Lower lobe of right lung (tissue), 2 donors: ENCODE data around the gene PKMYT1. TPM values are rescaled to one million over a fixed set of nuclear protein-coding genes. Genes with fewer than 3 reads are reported as not detected.
A peak's percentile ranks its signal among the peaks of the same experiment; 100 is the strongest.

Experiments used
- ATAC-seq, 2 donors: fragments of 200-7000 bp; cut with Tn5 transposase; one replicate each; pipeline ENCODE4 v1.9.1; 2020 to 2022; ENCODE audit warnings: mild to moderate bottlenecking in 2 of 2, moderate library complexity in 2 of 2
- DNase-seq: peaks from one replicate; pipeline ENCODE4 v3.0.0-alpha.2; 2020
- H3K27ac ChIP-seq: fragments of 200-600 bp; one replicate; pipeline ENCODE4 v1.8.0; 2022
- H3K27me3 ChIP-seq: fragments of 200-600 bp; one replicate; pipeline ENCODE4 v1.8.0; 2022; ENCODE audit warnings: low read depth
- H3K36me3 ChIP-seq: fragments of 200-600 bp; one replicate; pipeline ENCODE4 v1.8.0; 2022; ENCODE audit warnings: mild to moderate bottlenecking
- H3K4me1 ChIP-seq: fragments of 200-600 bp; one replicate; pipeline ENCODE4 v1.8.0; 2022
- H3K4me3 ChIP-seq: fragments of 200-600 bp; one replicate; pipeline ENCODE4 v1.8.0; 2022; ENCODE audit warnings: mild to moderate bottlenecking
- H3K9me3 ChIP-seq: fragments of 200-600 bp; one replicate; pipeline ENCODE4 v1.8.0; 2022
- intact Hi-C: fragments of 100-400 bp; cut with DNase I; formaldehyde crosslinking; loops from one replicate; pipeline ENCODE4 v1.11.0; 2022
- total RNA-seq: library from RNA; stranded (reverse); fragmentation: NEBNext Ultra II Directional; extraction: Animal tissue kit (Norgen Biotek cat#: 25700); gene quantifications from one replicate; pipeline ENCODE4 v1.2.1, GENCODE V29; 2021
- TF ChIP-seq, protein P1 (sequence below): fragments of 200-600 bp; IDR thresholded peaks from one replicate; pipeline ENCODE4 v1.8.0; 2022; ENCODE audit warnings: antibody characterized with exemption, mild to moderate bottlenecking
- donor health status: DM: no; HTN: yes; CAD: no; lungs with severe emphysema.

PKMYT1 gene
- total RNA-seq, 1 donor from 2014 or later = 4.0 TPM

DNA sequence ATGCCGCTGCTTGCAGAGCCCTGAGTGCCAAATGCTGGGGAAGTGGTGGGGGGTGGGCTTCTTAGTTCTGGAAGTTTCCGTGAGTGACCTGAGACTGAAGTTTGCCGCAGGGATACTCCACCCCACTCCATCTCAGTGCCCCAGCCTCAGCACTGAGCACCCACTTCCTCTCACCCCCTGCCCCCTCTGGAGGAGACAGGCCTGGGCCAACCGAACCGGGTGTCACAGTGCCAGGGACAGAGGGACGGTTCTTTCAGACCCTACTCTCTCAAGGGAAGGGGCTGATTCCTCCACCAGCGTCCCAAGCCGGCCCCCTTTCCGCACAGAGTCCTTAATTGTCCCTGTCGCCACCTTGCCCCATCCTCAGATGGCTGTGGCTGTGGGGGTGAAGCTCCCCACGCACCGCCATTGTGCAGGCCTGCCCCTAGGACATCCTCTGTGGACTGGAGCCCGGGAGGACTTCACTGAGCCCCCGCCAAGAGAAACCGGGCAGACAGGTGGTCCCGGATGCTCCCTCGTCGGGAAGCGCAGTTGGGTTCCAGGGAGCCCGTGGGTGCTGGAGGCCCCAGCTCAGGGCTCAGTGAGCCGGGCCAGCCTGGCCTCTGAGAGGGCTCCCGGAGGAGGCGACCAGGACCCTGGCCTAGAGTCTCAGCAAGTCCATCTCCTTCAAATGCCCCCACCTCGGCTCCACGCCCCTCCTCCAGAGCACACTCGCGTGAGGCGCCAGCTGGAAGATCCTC is 17.7 kb downstream of the PKMYT1 start:
- Histone ChIP-seq H3K4me1 (peaks cover 41% of the 10 kb centered on the region), H3K27ac (no peak overlapping the region), H3K4me3 (no peak overlapping the region), H3K27me3 (peaks cover 86% of the 10 kb centered on the region), H3K9me3 (no peaks in the 10 kb centered on the region), H3K36me3 (no peaks in the 10 kb centered on the region)
- intact Hi-C loops = no loop called here
- DNase-seq (no peak), ATAC-seq (no peak)
- TF ChIP-seq, protein P1, sequence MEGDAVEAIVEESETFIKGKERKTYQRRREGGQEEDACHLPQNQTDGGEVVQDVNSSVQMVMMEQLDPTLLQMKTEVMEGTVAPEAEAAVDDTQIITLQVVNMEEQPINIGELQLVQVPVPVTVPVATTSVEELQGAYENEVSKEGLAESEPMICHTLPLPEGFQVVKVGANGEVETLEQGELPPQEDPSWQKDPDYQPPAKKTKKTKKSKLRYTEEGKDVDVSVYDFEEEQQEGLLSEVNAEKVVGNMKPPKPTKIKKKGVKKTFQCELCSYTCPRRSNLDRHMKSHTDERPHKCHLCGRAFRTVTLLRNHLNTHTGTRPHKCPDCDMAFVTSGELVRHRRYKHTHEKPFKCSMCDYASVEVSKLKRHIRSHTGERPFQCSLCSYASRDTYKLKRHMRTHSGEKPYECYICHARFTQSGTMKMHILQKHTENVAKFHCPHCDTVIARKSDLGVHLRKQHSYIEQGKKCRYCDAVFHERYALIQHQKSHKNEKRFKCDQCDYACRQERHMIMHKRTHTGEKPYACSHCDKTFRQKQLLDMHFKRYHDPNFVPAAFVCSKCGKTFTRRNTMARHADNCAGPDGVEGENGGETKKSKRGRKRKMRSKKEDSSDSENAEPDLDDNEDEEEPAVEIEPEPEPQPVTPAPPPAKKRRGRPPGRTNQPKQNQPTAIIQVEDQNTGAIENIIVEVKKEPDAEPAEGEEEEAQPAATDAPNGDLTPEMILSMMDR = no peak

DNA sequence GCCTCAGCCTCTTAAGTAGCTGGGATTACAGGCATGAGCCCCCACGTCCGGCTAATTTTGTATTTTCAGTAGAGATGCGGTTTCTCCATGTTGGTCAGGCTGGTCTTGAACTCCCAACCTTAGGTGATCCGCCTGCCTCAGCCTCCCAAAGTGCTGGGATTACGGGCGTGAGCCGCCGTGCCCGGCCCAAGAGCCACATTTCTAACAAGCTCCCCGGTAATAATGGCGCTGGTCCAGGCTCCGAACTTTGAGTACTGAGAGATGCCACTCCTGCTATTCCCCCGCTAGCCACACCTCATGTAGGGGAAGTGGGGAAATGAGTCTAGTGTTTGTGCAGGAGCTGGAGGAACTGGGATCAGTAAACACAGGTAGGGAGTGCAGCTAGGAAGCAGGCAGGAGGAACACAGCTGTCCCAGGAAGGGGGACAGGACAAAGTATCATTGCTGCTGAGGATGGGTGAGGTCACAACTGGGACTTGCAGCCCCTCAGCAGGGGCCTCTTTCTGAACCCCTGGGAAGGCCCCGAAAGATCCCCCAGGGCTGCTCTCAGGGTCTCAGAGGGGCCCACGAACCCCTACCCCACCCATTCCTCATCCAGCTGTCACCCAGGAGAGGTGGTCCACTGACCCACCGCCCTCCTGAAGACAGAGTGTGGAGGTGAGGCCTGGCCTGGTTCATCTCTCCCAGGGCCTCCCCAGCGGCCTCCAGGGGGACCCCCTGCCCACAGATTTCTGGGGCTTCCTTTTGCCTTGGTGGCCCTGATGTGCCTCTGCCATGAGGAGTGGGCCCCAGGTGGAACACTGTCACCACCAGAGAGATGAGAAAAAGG is 19.8 kb downstream of the PKMYT1 start:
- no peaks in the 10 kb centered on the region for H3K36me3 ChIP-seq
- no peaks in the 10 kb centered on the region for H3K9me3 ChIP-seq
- DNase-seq (no peak), ATAC-seq (no peak)
- H3K27ac ChIP-seq = no peak overlapping the region
- peaks cover 86% of the 10 kb centered on the region for H3K27me3 ChIP-seq
- H3K4me1 ChIP-seq = peaks cover 26% of the 10 kb centered on the region
- no peak overlapping the region for H3K4me3 ChIP-seq
- TF ChIP-seq, protein P1 = no peak
- intact Hi-C loops = no loop called here

DNA sequence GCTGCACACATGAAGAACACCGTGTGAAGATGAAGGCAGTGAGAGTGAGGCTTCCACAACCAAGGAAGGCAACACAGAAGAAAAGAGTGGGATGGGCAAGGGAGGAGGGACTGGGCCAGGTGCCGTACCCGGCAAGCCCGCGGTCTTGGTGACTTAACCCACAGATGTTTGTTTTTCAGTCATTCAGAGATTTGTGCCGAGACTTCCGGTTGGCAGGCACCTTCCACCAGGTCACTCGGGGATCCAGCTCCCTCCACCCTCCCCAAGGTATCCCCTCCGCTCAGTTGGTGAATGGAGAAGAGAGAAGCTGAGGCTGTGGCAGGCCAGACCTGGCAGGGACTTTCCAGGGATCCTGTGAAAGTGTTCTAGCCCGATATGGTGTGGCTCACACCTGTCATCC is 21.0 kb downstream of the PKMYT1 start:
- TF ChIP-seq, protein P1 = no peak
- H3K27me3 ChIP-seq = peaks cover 86% of the 10 kb centered on the region
- peaks cover 14% of the 10 kb centered on the region for H3K4me1 ChIP-seq
- no peaks in the 10 kb centered on the region for H3K36me3 ChIP-seq
- no peak overlapping the region for H3K27ac ChIP-seq
- DNase-seq (no peak), ATAC-seq (no peak)
- H3K9me3 ChIP-seq = no peaks in the 10 kb centered on the region
- intact Hi-C loops = no loop called here
- H3K4me3 ChIP-seq = no peak overlapping the region

DNA sequence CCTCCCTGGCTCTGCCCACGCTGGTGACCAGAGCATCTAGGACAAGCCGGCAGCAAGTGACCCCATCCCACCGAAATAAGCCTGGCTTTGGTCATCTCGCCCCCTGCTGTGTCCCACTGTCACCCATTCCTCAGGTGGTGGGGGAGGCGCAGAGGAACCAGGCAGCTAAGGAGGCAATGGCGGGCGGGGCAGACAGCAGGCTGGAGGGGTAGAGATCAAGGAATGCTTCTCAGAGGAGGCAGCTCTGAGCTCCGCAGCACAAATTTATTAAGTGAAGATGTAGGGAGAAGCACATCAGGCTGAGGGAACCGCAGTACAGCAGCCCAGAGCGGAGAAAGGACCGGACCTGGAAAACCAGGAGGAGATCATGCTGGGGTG is 23.7 kb downstream of the PKMYT1 start:
- TF ChIP-seq, protein P1 = no peak
- Histone ChIP-seq H3K4me3 (no peak overlapping the region), H3K27me3 (peaks cover 68% of the 10 kb centered on the region), H3K27ac (no peak overlapping the region), H3K36me3 (no peaks in the 10 kb centered on the region), H3K4me1 (no peaks in the 10 kb centered on the region), H3K9me3 (no peaks in the 10 kb centered on the region)
- intact Hi-C loops = no loop called here
- ATAC-seq (no peak), DNase-seq (no peak)

DNA sequence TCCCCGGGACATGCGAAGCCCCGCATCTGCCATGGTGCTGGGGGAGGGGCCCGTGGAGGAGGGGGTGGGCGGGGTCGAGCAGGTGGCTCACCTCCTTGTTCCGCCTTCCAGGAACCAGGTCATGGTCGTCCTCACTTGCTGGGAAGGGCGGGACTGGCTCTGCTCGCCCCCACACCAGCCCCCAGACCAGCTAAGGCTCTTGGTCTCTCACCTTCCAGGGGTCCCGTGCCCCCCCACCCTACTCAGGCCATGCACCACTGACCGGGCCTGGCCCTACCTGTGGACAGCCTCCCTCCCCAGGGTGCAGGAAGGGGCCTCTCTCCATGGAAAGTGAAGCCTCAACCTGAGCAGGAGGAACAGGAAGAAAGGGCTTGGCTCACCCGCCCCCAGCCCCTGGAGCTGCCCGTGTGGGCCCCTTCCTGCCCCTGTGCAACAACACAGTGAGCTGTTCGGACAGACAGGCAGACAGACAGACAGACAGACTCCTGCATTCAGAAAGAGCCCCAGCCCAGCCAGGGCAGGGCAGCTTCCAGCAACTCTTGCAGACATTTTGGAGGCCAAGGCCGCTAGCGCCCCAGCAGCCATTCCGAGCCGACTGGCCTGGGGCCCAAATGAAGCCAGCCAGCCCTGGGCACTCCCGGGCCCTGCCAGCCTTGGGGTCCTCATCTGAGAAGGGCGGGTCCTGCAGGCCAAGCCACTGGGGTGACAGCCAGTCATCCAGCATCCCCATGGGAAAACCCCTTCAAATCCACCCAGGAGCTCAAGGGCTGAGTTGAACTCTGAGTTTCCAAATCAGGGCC is 24.3 kb downstream of the PKMYT1 start:
- ATAC-seq (peak in 1 of 2 donors; percentile 23), DNase-seq (no peak)
- H3K27me3 ChIP-seq = peaks cover 64% of the 10 kb centered on the region
- no peaks in the 10 kb centered on the region for H3K9me3 ChIP-seq
- TF ChIP-seq, protein P1 = no peak
- no peaks in the 10 kb centered on the region for H3K36me3 ChIP-seq
- intact Hi-C loops = no loop called here
- H3K4me1 ChIP-seq = no peaks in the 10 kb centered on the region
- no peak overlapping the region for H3K27ac ChIP-seq
- no peak overlapping the region for H3K4me3 ChIP-seq
